Activated naive CD8-positive, alpha-beta T cell (primary cell): ENCODE results near the gene CCDC12.
A peak's percentile ranks its signal among the peaks of the same experiment; 100 is the strongest.

Source experiments
- H3K27ac Mint-ChIP-seq: one replicate; pipeline ENCODE4 v1.8.0; 2021; ENCODE audit warnings: mixed read lengths
- H3K27me3 Mint-ChIP-seq: one replicate; pipeline ENCODE4 v1.8.0; 2021; ENCODE audit warnings: mixed read lengths
- H3K36me3 Mint-ChIP-seq: one replicate; pipeline ENCODE4 v1.8.0; 2021; ENCODE audit warnings: mixed read lengths
- H3K4me1 Mint-ChIP-seq: one replicate; pipeline ENCODE4 v1.8.0; 2021; ENCODE audit warnings: low read depth, mixed read lengths
- H3K4me3 Mint-ChIP-seq: one replicate; pipeline ENCODE4 v1.8.0; 2021; ENCODE audit warnings: mild to moderate bottlenecking, mixed read lengths
- H3K9me3 Mint-ChIP-seq: one replicate; pipeline ENCODE4 v1.8.0; 2021; ENCODE audit warnings: low read depth, mixed read lengths

Gene CCDC12

GRCh38 chr3:46993986-46994385 is 17.4 kb upstream of the CCDC12 start:
- Mint-ChIP-seq H3K4me3 (no peak overlapping the region), H3K36me3 (peaks cover 2% of the 10 kb centered on the region), H3K27ac (no peak overlapping the region), H3K9me3 (no peaks in the 10 kb centered on the region), H3K4me1 (peaks cover 23% of the 10 kb centered on the region), H3K27me3 (no peaks in the 10 kb centered on the region)

DNA sequence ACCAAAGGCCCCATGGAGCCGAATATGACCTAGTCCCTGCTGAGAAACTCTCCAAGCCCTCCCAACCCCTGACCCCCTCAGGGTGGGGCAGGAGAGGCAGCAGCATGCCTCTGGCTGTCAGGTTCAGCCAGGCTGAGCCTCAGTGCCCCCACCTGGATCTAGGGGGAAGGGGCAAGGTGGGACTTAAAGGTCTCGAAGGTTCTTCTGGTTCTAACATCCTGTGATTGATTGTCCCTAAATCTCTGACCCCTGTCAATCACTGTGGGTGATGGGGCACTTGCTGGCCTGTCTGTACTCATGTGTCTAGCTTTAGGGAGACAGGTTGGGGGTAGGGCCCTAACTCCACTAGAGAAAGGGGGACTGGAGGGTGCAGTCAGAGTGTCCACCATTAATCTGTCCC is 16.7 kb upstream of the CCDC12 start:
- Mint-ChIP-seq H3K4me1 (peaks cover 29% of the 10 kb centered on the region), H3K36me3 (peaks cover 2% of the 10 kb centered on the region), H3K4me3 (no peak overlapping the region), H3K27ac (no peak overlapping the region), H3K9me3 (no peaks in the 10 kb centered on the region), H3K27me3 (no peaks in the 10 kb centered on the region)

GRCh38 chr3:46992231-46992630 is 15.7 kb upstream of the CCDC12 start:
- Mint-ChIP-seq H3K36me3 (no peaks in the 10 kb centered on the region), H3K27ac (no peak overlapping the region), H3K4me3 (no peak overlapping the region), H3K4me1 (peaks cover 29% of the 10 kb centered on the region), H3K9me3 (no peaks in the 10 kb centered on the region), H3K27me3 (no peaks in the 10 kb centered on the region)

DNA sequence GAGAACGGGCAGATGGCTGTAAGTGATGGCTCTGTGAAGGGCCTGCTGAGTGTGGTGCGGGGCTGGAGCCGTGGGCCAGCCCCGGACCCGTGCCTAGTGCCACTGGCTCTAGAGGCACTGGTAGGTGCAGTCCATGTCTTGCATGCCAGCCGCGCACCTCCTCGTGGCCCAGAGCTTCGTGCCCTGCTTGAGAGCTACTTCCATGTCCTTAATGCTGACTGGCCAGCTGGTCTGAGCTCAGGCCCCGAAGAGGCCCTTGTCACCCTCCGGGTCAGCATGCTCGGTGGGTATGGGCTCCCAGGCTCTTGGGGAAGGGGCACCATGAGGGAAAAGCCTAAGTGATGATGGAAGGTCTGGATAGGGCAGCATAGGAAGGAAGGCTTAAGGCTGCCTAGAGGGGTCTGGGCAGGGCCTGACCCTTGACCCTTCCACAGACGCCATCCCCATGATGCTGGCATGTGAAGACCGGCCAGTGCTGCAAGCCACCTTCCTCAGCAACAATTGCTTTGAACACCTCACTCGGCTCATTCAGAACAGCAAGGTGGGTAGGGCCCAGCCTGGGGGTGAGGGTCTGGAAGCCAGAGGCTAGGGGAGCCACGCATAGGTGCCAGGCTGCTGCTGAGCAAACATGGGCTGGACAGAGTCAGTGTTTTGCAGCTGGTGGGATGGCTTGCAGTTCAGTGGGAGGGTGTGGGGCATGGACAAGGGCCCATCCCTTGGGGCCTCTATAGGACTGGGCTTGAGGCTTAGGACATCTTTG is 15.0 kb upstream of the CCDC12 start:
- H3K27me3 Mint-ChIP-seq, result no peaks in the 10 kb centered on the region
- no peak overlapping the region for H3K27ac Mint-ChIP-seq
- no peak overlapping the region for H3K4me3 Mint-ChIP-seq
- peaks cover 30% of the 10 kb centered on the region for H3K4me1 Mint-ChIP-seq
- no peaks in the 10 kb centered on the region for H3K9me3 Mint-ChIP-seq
- H3K36me3 Mint-ChIP-seq, result no peaks in the 10 kb centered on the region

GRCh38 chr3:46990573-46991374 is 14.2 kb upstream of the CCDC12 start:
- Mint-ChIP-seq H3K36me3 (no peaks in the 10 kb centered on the region), H3K4me1 (peaks cover 38% of the 10 kb centered on the region), H3K4me3 (no peak overlapping the region), H3K9me3 (no peaks in the 10 kb centered on the region), H3K27me3 (no peaks in the 10 kb centered on the region), H3K27ac (peak overlapping the region; percentile 79)

DNA sequence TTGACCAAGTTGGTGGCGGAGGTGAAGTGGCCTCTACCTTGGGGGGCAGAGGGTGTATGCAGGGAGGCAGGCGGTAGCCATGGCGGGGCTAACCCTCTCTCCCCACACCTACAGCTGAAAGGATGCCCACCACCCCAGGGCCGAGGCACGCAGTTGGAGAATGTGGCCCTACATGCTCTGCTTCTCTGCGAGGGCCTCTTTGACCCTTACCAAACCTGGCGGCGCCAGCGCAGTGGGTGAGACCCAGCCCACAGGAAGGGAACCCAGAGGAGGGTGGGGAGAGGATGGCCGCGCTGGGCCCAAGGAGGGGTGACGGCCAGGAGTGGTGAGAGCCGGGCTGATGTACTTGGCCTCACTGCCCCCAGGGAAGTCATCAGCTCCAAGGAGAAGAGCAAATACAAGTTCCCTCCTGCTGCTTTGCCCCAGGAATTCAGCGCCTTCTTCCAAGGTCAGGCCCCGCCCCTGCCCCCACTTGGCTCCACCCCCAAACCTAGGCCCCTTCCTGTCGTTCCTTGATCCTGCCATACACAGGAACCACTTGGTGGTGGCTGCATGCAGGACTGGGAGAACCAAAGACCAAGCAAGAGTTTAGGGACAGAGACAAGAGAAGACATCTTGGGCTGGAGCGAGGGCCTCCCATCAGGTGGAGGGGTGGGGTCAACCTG is 12.7 kb upstream of the CCDC12 start:
- Mint-ChIP-seq H3K27ac (peak overlapping the region; percentile 41), H3K4me1 (peaks cover 51% of the 10 kb centered on the region), H3K9me3 (no peaks in the 10 kb centered on the region), H3K4me3 (no peak overlapping the region), H3K36me3 (no peaks in the 10 kb centered on the region), H3K27me3 (no peaks in the 10 kb centered on the region)

GRCh38 chr3:46988616-46989015 is 12.1 kb upstream of the CCDC12 start:
- H3K27me3 Mint-ChIP-seq, result no peaks in the 10 kb centered on the region
- H3K36me3 Mint-ChIP-seq, result no peaks in the 10 kb centered on the region
- peak overlapping the region; percentile 38 for H3K4me3 Mint-ChIP-seq
- H3K9me3 Mint-ChIP-seq, result no peaks in the 10 kb centered on the region
- peak overlapping the region; percentile 41 for H3K27ac Mint-ChIP-seq
- peaks cover 53% of the 10 kb centered on the region for H3K4me1 Mint-ChIP-seq

DNA sequence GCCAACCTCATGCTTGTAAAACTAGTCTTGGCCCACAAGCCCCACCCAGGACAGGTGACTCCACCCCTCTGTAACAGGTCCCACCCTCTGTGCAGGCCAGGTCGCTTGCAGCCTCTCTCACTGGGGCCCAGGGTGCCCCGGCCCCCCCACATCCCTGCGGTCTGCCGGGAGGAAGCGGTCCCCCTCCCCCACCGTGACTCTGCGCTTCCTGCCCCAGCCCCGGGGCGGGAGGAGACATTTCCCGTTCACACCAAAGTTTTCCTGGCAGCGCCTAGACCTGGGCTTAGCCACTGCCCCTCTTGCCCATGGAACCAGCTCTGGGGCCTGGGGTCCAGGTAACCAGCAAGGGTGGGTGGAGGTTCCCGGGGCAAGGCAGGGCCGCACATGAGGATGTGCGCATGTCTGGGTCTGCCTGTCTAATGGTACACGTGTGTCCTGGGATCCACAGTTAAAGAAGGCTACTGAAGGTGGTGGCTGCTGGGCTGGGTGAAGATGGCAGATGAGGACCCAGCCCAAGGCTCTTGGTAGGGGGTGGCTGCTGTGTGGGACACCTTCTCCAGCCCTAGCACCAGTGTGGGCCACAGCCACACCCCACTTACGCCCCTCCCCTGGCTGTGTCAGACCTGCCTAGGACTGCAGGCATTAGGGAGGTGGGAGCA is 11.3 kb upstream of the CCDC12 start:
- Mint-ChIP-seq H3K27ac (peak overlapping the region; percentile 89), H3K9me3 (no peaks in the 10 kb centered on the region), H3K36me3 (no peaks in the 10 kb centered on the region), H3K27me3 (no peaks in the 10 kb centered on the region), H3K4me3 (peak overlapping the region; percentile 79), H3K4me1 (peaks cover 53% of the 10 kb centered on the region)

- Mint-ChIP-seq H3K36me3 (no peaks in the 10 kb centered on the region), H3K4me1 (peaks cover 57% of the 10 kb centered on the region), H3K9me3 (no peaks in the 10 kb centered on the region), H3K4me3 (peak overlapping the region; percentile 79), H3K27ac (peak overlapping the region; percentile 89), H3K27me3 (no peaks in the 10 kb centered on the region)
Measured at GRCh38 chr3:46987319-46987742, 10.8 kb upstream of the CCDC12 start.

- peaks cover 57% of the 10 kb centered on the region for H3K4me1 Mint-ChIP-seq
- H3K27ac Mint-ChIP-seq, result peak overlapping the region; percentile 89
Measured at GRCh38 chr3:46986782-46987310, 10.3 kb upstream of the CCDC12 start.

DNA sequence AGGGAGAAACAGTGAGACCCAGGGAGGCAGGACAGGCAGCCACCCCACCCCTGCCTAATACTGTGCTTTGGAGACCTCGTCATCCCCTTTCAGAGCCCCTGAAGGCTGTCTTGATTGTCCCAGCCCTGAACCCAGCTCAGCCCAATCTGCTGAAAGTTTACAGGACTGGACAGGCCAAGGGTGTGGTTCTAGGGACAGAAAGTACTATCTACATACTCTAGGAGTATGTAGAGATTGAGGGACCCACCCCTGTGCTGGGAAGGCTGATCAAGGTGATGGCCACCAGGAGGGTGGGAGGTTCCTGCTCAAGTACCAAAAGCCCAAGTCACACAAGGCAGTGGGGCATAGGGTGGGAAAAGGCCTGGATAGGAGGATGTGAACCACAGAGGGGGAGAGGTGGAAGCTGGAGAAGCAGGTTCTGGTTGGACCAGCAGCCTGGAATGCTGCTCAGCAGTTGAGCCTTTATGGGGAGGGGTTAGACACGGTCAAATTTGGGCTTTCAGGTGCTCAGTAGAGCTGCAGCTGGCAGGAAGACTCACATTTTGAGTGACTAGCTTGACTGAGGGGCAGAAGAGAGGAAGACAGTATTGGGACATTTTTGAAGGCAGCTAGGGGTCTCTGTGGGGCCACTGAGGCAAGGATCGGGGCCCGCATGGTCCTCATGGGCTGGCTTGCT is 9.6 kb upstream of the CCDC12 start:
- Mint-ChIP-seq H3K9me3 (no peaks in the 10 kb centered on the region), H3K4me3 (peak overlapping the region; percentile 79), H3K36me3 (no peaks in the 10 kb centered on the region), H3K27ac (peak overlapping the region; percentile 58), H3K27me3 (no peaks in the 10 kb centered on the region), H3K4me1 (peaks cover 62% of the 10 kb centered on the region)

More at GRCh38 chr3:46986782-46987310, 10.3 kb upstream of the CCDC12 start:
- Mint-ChIP-seq H3K9me3 (no peaks in the 10 kb centered on the region), H3K4me3 (peak overlapping the region; percentile 79), H3K36me3 (no peaks in the 10 kb centered on the region), H3K27me3 (no peaks in the 10 kb centered on the region)

DNA sequence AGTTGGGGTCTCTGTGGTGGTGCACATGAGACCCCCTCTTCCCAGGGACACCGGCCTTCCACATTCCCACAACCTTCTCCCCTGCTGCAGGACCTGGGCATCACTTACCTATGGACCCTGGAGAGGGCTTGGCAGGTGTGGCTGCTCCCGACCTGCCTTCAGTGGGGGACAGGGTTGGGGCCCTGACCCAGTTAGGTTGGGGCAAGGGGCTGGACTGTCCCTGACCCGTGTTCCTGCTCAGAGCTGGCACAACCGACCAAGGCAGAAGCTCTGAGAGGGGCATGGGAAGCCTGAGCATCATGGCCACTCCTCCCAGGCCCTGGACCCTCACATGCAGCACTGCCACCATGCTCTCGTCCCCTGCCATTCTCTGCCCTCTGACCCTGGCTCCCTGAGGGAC is 9.0 kb upstream of the CCDC12 start:
- Mint-ChIP-seq H3K4me3 (no peak overlapping the region), H3K27me3 (no peaks in the 10 kb centered on the region), H3K36me3 (no peaks in the 10 kb centered on the region), H3K9me3 (no peaks in the 10 kb centered on the region), H3K4me1 (peaks cover 66% of the 10 kb centered on the region), H3K27ac (no peak overlapping the region)

DNA sequence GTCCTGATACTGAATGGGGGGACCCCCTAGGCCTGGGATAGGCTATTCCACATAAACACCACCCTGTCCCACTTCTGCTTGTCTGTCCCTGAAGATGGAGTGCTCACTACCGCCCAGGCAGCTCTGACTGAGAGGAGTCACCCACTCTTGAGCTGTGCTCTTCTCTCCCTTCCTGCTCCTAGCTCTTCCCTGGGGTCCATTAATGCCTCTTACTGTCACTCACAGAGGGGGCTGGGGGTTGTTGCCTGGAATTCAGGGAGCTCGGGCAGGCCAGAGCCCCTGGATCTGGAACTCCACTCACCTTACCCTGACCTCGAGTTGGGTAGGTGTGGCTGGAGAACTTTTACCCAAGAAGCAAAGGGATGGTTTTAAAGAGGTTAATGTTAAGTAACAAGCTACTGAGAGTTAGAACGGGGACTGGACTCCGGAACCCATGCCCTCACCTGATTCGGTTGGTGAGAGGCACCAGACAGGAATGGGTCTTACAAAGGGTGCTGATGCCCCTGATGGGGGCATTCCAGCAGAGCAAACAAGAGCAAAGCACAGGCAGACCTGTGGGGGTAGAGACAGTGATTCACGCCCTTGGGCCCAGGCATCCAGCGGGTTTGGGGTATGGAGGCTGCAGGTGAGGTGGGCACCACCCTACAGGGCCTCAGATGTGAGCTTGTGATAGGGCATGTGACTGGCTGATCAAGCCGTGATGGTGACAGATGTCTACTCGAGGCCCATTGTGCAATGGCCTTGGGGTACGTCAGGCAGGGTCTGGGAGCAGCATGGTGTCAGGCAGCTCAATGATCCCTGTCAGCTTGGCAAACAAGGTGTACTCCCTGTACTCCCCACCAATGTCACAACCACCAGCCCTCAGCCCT is 8.3 kb upstream of the CCDC12 start:
- Mint-ChIP-seq H3K36me3 (no peaks in the 10 kb centered on the region), H3K9me3 (no peaks in the 10 kb centered on the region), H3K27me3 (no peaks in the 10 kb centered on the region), H3K27ac (no peak overlapping the region), H3K4me3 (peak overlapping the region; percentile 15), H3K4me1 (peaks cover 65% of the 10 kb centered on the region)
